H1 (cell line): Measurements from ENCODE around the gene DCUN1D3.

ENCODE experiments used
- FOSL1 ChIP-seq: IDR thresholded peaks from 2 replicates; pipeline ENCODE4 v1.6.1; 2011; ENCODE audit warnings: mild to moderate bottlenecking, low read depth, low read length, moderate library complexity; ENCODE audit not compliant: insufficient read depth
- SUZ12 ChIP-seq: fragments of 200-600 bp; sonication (generic); IDR thresholded peaks from 2 replicates; pipeline ENCODE4 v1.6.1; 2012; ENCODE audit warnings: mild to moderate bottlenecking, inconsistent platforms, low read length, moderate library complexity, mixed read lengths
- TAF7 ChIP-seq: optimal IDR thresholded peaks from 2 replicates; pipeline ENCODE3; 2011; ENCODE audit warnings: low read depth, mild to moderate bottlenecking, inconsistent platforms, low read length, moderate library complexity, borderline replicate concordance
- TF ChIP-seq, protein P1 (sequence below): IDR thresholded peaks from 2 replicates; pipeline ENCODE4 v1.6.1; 2011; ENCODE audit warnings: low read length, improper control_type of control experiment

DNA sequence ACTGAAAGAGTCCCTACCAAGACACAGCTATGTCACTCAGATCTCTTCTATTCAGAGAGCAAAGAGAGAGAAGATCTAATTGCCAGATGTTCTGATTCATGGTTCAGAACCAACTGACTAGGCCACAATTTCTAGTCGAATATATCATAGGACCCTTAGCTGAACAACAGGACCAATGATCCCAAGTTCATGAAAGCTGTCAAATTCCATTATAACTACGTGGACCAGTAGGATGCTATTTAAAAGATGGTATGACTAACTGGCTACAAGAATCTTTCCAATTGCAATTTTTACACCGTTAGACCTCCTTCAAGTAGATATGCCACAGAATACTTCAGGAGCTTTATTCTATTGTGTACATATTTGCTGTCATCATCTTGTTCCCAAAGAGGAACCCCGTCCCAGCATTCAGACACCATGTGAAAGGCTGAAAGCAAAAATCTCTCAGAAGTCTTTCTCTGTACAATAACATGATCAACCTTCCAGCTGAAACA is 26.0 kb downstream of the DCUN1D3 start:
- TF ChIP-seq FOSL1 (no peak), TAF7 (no peak), SUZ12 (no peak)
- TF ChIP-seq, protein P1, sequence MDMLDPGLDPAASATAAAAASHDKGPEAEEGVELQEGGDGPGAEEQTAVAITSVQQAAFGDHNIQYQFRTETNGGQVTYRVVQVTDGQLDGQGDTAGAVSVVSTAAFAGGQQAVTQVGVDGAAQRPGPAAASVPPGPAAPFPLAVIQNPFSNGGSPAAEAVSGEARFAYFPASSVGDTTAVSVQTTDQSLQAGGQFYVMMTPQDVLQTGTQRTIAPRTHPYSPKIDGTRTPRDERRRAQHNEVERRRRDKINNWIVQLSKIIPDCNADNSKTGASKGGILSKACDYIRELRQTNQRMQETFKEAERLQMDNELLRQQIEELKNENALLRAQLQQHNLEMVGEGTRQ, result no peak
